Hypothalamus (tissue), 51 donors: Measurements from ENCODE around the gene CMTR1.
A peak's percentile ranks its signal among the peaks of the same experiment; 100 is the strongest.
"Not testable (repeated sequence)": the region's sequence is repeated elsewhere in the genome, so short reads cannot be mapped to it uniquely, and the experiment has no call there.

Experiments used
- DNase-seq, 51 donors: peaks; one replicate each; lab custom pipeline; 2025; lab: John Stamatoyannopoulos, UW

CMTR1 gene

GRCh38 chr6:37490536-37491170, 57.6 kb downstream of the CMTR1 start:
- DNase-seq = no peak

DNA sequence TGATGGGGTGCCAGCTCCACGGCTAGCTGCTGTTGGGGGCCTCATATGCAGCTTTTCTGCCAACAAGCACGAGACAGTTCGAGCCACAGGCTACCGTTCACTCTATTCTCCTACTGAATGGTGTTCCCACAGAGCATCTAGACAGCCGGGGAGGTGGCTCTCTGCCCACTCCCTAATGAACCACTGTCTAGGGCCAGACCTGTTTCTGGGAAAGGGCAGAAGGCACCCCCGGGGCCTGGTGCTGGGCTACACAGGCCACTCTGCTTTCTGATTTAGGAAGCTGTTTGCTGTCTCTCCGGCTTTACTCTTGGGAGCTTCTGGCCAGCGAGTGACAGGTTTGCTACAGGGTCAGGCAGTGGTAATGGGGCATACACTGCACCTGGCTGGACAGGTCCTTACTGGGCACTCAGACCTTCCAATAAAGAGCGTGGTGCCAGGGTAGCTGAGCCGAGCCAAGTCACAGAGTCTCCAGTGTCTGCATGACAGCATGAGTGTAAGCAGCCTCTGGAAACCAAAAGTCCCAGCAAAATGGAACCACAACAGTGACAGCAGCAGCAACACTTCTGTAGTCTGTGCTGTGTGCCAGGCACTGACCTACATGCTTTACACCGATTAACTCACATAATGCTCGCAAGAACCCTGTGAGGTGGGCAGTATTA, 58.3 kb downstream of the CMTR1 start:
- DNase-seq = peak in 1 of 51 donors; percentile 25

DNA sequence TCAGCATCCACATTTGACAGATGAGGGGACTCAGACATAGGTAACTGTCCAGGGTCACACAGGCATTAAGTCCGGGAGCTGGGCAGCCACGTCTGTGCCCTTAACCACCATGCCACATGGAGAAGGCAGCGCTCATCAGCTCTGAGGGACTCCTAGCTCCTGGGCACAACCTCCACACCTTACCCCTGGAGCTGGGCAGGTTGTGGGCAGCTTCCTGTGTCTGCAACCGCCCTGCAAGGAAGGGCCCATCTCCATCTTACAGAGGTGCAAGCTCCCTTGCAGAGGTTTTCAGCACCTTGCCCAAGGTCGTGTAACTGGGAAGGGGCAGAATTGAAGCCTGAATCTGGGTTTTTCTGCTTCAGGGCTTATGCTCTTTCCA, 58.8 kb downstream of the CMTR1 start:
- no peak for DNase-seq

GRCh38 chr6:37492236-37492972, 59.4 kb downstream of the CMTR1 start:
- DNase-seq = no peak

DNA sequence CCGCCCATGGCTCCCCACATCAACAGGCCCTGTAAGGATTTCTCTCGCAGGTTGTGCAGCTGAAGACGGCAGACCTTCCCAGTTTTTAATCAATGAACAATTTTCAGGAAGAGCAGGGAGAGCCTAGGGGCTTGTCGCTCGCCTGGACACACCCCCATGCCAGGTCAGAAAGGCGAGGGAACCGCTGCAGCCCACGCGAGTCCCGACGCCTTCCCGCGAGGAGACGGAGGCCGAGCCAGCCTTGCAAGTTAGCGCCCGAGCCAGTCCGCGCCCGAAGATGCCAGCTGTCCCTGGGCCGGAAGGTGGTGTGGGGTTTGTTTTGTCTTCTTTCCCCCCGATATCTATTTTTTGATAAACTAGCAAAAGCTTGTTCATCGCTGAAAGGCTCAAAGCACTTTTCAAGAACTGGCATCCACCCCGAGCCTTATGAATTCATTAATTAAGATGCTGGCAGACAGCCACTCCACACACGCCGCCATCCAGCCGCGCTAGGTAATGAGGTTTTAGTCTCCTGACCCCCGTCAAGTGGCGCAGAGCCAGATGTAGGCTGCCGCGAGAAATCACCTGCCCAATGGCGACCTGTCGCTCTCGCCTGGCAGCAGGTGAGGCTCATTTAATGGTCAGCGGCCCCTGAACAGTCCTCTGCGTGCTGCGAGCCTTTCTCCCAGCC, 60.1 kb downstream of the CMTR1 start:
- DNase-seq = peak in 2 of 51 donors; percentile 15 to 32

- DNase-seq = no peak
Measured at GRCh38 chr6:37493661-37493995, 60.6 kb downstream of the CMTR1 start.

DNA sequence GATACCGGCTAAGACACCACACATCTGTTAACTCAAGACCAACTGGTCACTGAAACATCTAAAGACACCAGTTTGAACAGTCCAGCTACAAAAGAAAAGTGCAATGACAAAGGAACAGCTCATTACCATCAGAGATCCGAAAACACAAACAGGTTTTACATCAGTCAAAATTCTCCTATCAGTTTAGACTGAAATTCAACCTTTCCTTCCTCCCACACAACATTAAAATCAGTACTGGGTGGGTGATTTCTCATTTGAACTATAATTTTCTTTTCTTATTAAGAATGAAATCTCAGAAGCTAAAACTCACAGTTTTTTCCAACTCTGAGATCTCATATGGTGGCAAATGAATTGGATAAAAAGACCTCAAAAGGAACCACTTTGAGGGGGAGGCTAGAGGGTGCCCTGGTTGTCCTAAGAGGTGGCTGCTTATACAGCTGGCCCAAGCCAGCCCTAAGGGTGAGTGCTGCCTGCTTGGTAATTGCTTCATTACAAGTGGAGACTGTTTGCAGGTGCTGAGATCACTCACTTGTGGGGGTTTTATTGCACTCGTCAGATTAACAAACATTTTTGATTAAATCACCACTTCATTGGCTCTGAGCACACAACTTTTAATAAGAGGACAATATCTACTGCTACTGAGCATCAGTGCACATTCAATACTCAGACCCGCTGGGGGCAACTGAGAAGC, 62.4 kb downstream of the CMTR1 start:
- DNase-seq = no peak

GRCh38 chr6:37496951-37497885, 64.2 kb downstream of the CMTR1 start:
- no peak for DNase-seq

GRCh38 chr6:37499433-37500293, 66.6 kb downstream of the CMTR1 start, which contains the start of gene CCDC167:
Gene CCDC167 (minus strand): TSS chr6:37499893. CDS start chr6:37499863, 30 bp downstream.
- peak; percentile 65 to 96 (median 89) for DNase-seq

GRCh38 chr6:37500294-37500608, 67.2 kb downstream of the CMTR1 start:
- DNase-seq = no peak

GRCh38 chr6:37500904-37501303, 67.9 kb downstream of the CMTR1 start:
- not testable (repeated sequence) for DNase-seq

DNA sequence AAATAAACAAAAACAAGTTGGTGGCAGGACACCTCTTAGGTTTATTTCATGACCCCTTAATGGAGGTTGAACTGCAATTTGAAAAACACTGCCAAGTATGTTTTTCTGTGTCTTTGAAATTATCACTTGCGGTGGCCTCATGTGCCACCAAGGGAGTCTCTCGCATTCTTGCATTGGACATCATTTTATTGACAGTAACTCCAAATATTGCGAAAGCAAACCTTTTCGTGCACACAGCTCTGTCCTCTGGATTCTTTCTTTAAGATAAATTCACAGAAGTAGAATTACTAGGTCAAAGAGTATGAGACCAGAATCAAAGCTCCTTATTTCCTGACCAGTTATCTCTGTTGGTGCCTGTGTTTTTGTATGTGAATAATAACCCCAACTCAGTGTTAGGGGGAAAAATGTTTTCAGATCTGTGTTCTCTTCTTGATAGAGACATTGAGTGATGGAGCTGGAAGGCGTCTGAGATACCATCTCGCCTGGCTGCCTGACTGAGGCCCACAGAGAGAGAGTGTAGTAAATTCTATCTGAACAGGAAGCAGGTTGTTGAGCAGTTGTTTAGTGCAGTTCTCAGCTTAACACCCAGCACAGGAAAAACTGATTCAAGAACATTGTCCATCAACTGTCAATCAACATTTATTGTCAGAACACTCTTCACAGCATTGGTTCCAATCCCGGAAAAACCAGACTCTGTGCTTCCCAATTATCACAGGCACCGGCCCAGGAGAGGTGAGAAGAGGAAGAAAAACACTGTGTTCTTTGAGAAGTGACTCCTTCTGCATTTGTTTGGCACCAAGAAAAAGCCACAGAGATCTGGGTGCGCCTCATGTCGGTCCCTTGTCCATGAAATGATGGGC, 68.8 kb downstream of the CMTR1 start:
- no peak for DNase-seq

GRCh38 chr6:37502703-37503291, 69.8 kb downstream of the CMTR1 start:
- no peak for DNase-seq

- DNase-seq = no peak
Measured at GRCh38 chr6:37503309-37503965, 70.4 kb downstream of the CMTR1 start.

DNA sequence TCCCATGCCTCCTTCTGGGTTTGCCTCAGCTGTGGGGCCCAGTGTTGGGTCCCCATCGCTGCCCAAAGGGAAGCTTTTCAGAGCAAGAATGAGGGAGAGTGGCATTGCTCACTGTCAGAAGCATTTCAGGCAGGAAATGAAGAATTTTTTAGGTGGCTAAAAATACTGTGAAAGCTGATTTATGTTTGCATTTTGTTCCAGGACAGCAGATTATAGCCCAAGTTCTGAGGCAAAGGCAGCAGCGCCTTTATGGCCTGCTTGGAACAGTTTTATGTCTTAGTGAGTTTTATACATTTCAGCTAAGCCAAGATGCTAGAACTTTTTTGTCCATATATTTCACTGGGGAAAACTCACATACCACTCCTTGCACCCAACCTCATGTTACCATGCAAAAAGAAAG, 71.0 kb downstream of the CMTR1 start:
- no peak for DNase-seq

- no peak for DNase-seq
Measured at GRCh38 chr6:37506479-37506878, 73.5 kb downstream of the CMTR1 start.

DNA sequence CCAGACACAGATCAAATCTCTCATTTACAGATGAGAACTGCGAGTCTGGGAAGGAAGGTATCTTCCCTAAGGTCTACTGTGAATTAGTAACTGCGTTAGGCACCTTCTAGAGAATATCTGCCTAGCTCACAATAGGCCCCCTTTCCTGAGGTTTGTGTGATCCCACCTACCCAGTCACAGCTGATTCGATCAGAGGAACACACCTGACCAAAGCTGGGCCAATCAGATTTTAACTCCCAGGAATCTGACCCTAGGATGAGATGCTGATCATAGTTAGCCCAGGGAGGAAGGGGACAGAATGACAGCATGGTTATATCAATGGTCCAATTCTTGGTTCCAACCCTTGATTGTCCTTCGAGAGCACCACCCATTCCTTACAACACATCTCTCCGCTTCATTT, 74.1 kb downstream of the CMTR1 start:
- DNase-seq = no peak
